GM21367 (cell line): ENCODE results near the gene MECP2.

Experiments used
- ATAC-seq: cut with Tn5 transposase; IDR thresholded peaks from one replicate; pipeline ENCODE4 v1.9.1; 2021; ENCODE audit not compliant: unreplicated experiment

MECP2 gene

GRCh38 chrX:153972368-153973126 is 125.0 kb downstream of the MECP2 start, which contains the start of gene TMEM187:
Gene TMEM187 (plus strand): TSS chrX:153972754. CDS start chrX:153982063, 9,309 bp downstream.
- ATAC-seq, result peak; percentile 32
